Anterior cingulate cortex (tissue), 58 donors: Measurements from ENCODE around the gene MBOAT7.

Experiments
- DNase-seq, 58 donors: peaks; one replicate each; lab custom pipeline; 2025; lab: John Stamatoyannopoulos, UW

Gene MBOAT7

GRCh38 chr19:54151362-54152035, 37.9 kb downstream of the MBOAT7 start:
- DNase-seq = peak in 3 of 58 donors; percentile 3 to 14 (median 13)

DNA sequence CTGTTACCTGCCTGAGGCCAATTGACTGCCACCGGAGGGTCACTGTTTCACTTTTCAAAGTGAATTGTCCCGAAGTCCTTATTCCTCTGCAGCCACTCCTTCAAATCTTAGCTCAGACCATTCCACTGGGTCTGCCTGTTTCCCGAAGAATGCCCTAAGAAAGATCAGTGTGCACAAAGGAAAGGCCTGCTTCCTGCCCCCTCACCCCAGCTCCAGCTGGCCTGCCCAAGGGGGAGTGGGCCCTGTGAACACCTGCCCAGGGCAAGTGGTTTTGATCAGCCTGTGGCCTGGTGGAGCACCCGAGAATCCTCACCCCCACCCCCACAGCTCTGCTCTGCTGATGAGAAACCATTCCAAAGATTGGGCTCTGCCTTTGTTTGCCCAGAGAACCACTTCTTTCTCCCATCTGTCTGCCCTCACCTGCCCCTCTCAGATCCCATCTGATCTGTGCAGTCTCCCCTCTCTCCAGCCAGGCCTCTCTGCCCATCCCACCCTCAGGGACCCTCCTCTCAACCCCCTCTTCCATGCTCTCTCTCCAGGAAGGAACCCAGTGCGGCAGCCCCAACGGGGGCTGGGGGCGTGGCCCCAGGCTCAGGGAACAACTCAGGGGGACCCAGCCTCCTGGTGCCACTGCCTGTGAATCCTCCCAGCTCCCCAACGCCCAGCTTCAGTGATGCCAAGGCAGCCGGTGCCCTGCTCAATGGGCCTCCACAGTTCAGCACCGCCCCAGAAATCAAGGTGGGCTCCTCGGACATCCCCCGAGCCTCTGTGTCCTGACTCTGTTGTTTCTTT, 40.2 kb downstream of the MBOAT7 start:
- no peak for DNase-seq

GRCh38 chr19:54148158-54148557, 41.2 kb downstream of the MBOAT7 start:
- peak in 1 of 58 donors; percentile 62 for DNase-seq

- peak in 1 of 58 donors; percentile 19 for DNase-seq
Observed at GRCh38 chr19:54147676-54148075, 41.7 kb downstream of the MBOAT7 start.

GRCh38 chr19:54145541-54146158, 43.7 kb downstream of the MBOAT7 start:
- no peak for DNase-seq

DNA sequence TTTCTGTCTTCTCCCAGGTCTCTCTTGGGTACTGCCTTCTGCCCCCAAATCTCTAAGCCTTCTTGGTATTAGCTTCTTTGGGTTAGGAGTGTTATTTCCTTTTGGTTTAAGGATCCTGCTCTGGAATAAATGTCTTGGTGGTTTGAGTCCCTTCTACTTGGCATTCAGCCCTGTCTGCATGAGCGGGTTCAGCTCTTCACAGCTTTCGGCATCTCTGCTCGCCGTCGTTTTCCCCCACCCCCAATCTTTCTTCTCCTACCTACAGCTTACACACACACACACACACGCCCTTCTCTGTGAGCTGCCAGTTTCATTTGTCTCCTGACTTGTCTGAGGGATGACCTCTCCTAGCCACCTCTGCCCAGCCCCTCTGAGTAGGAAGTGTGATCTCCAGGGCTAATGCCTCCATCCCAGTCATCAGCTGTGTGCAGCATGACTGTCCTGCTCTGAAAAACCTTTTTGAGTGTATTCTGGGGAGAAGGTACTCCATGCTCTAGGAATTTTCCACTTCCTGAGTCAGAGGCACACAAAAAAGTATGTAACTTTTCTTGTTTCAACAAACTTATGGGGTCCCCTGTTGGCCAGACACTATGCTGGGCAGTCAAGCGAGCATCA, 47.1 kb downstream of the MBOAT7 start:
- DNase-seq = no peak

- no peak for DNase-seq
Observed at GRCh38 chr19:54141356-54141755, 48.0 kb downstream of the MBOAT7 start.

- no peak for DNase-seq
Observed at GRCh38 chr19:54138489-54139256, 50.7 kb downstream of the MBOAT7 start.

DNA sequence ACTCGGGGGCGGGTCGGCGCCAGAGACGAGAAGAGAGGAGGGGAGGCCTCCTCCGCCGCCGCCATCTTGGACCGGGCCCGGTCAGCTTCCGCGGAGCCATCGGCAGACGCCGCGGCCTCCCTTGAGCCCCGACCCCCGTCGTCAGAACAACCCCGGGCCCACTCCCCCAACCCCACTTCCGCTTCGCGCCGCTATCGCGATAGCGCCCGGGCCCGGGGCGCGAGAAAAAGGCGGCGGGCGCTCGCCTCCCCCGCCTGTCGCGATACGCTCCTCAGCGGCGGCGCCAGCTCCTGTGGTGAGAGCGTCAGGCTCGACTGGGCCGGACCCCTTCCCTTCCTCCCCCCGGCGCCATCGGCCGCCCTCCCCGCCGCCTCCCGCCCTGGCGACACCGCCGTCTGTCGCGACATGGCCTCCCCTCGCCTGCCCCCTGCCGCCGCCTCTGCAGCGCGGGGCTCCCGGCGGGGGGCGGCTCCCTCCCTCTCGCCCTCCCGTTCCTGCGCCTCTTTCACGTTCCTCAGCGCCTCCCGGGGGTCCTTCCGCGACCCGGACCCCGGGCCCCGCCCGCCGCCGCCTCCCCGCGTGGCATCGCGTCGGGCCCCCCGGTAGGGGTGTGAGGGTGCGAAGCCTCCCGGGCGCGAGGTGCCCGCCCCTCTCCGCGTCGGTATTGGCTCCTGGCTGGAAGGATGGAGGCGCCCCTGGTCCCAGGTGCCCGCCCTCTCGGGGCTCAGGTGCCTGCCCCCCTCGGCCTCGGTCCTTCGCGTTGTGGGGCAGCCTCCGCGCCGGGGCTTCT, 51.5 kb downstream of the MBOAT7 start, which contains the start of gene CNOT3:
Gene CNOT3 (plus strand): TSS at position 64 of the 790 bp plus-strand sequence. CDS start 5,217 bp downstream, outside the sequence.
- DNase-seq = peak in 3 of 58 donors; percentile 13 to 42 (median 25)

- DNase-seq = peak; percentile 96 to 100 (median 100)
Observed at GRCh38 chr19:54136864-54137698, 52.3 kb downstream of the MBOAT7 start.

GRCh38 chr19:54136086-54136863, 53.1 kb downstream of the MBOAT7 start:
- peak in 3 of 58 donors; percentile 20 to 46 (median 41) for DNase-seq

- no peak for DNase-seq
Observed at GRCh38 chr19:54133957-54134590, 55.3 kb downstream of the MBOAT7 start.

DNA sequence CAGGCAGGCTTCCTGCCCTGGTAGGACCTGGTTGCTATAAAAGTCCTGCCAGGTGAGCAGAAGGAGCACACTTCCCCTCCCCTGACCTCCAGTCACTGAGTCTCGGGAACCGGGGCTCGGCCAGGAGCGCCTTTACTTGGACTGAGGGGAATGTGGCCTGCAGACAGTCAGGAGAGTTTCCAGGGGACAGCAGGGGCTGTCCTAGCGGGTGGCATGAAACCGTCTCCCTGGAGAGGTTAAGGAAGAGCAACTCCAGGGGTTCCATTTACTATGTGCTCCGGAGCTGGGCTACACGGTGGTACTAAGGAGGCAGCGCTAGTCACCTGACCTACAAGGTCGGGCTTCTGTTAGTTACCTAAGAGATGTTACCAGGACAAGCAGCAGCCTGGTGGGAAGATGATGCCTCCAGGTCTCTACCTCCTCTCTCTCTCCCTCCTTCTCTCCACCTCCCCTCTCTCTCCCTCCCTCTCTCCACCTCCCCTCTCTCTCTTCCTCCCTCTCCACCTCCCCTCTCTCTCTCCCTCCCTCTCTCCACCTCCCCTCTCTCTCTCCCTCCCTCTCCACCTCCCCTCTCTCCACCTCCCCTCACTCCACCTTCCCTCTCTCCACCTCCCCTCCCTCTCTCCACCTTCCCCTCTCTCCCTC, 55.9 kb downstream of the MBOAT7 start:
- peak in 9 of 58 donors; percentile 7 to 85 (median 17) for DNase-seq

DNA sequence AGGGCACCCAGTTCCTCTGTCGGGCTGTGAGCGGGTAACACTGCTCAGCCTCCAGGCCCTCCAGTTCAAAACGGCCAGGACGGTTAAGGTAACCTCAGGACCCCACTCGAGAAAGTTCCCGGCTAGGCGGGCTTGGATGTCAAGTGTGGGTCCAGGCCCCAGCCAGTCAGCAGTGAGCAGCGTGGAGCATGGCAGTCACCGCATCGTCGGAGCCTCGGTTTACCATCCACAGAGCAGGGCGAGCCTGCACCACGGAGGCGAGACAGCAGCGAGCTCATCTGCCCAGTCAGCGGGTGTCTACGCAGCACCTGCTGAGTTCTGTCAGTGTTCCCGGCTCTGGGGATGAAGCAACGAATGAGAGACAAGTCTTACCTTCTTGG, 59.8 kb downstream of the MBOAT7 start:
- DNase-seq = no peak

GRCh38 chr19:54128796-54129616, 60.4 kb downstream of the MBOAT7 start:
- no peak for DNase-seq

GRCh38 chr19:54128441-54128725, 61.0 kb downstream of the MBOAT7 start:
- DNase-seq = no peak
